Spleen (tissue), 11 donors: ENCODE results near the gene HNF1A. TPM values are rescaled to one million over a fixed set of nuclear protein-coding genes. Genes with fewer than 3 reads are reported as not detected.

Source experiments
- DNase-seq: peaks from one replicate; pipeline ENCODE4 v3.0.0-alpha.2; 2020
- H3K27ac ChIP-seq, 8 donors: fragments of 200-600 bp; sonication (generic) in 7 of 8; 1 replicate in 4 of 8; 2 replicates in 4 of 8; pipeline versions ENCODE4 v1.5.0 to v1.8.0; 2016 to 2021; ENCODE audit warnings: inconsistent platforms in 4 of 8, mild to moderate bottlenecking in 4 of 8, moderate library complexity in 1 of 8
- H3K27me3 ChIP-seq, 7 donors: fragments of 200-600 bp; sonication (generic) in 6 of 7; replicated peaks in 1 of 7; 1 replicate in 4 of 7; 2 replicates in 3 of 7; pipeline versions ENCODE4 v1.5.0 to v1.8.0; 2016 to 2021; ENCODE audit warnings: inconsistent platforms in 3 of 7, mild to moderate bottlenecking in 1 of 7
- H3K36me3 ChIP-seq, 6 donors: fragments of 200-600 bp; sonication (generic) in 5 of 6; 1 replicate in 4 of 6; 2 replicates in 2 of 6; pipeline versions ENCODE4 v1.5.0 to v1.8.0; 2016 to 2021; ENCODE audit warnings: inconsistent platforms in 2 of 6
- H3K4me1 ChIP-seq, 6 donors: fragments of 200-600 bp; sonication (generic) in 5 of 6; 1 replicate in 3 of 6; 2 replicates in 3 of 6; pipeline versions ENCODE4 v1.5.0 to v1.8.0; 2016 to 2021; ENCODE audit warnings: inconsistent platforms in 3 of 6
- H3K4me3 ChIP-seq, 8 donors: fragments of 200-600 bp; sonication (generic) in 7 of 8; 1 replicate in 4 of 8; 2 replicates in 4 of 8; pipeline versions ENCODE4 v1.5.0 to v1.8.0; 2016 to 2021; ENCODE audit warnings: inconsistent platforms in 4 of 8, mild to moderate bottlenecking in 4 of 8, moderate library complexity in 2 of 8
- H3K9me3 ChIP-seq, 8 donors: fragments of 200-600 bp; sonication (generic) in 7 of 8; 1 replicate in 4 of 8; 2 replicates in 4 of 8; pipeline versions ENCODE4 v1.5.0 to v1.8.0; 2016 to 2021; ENCODE audit warnings: inconsistent platforms in 4 of 8
- CTCF ChIP-seq, 11 experiments: fragments of 200-600 bp in 7 of 11; fragments of 450-650 bp in 4 of 11; sonication (generic) in 4 of 11; IDR thresholded peaks in 8 of 11; conservative IDR thresholded peaks in 3 of 11; 1 replicate in 7 of 11; 2 replicates in 4 of 11; pipeline versions ENCODE4 v1.4.0 to v1.8.0; 2016 to 2021; ENCODE audit warnings: antibody characterized with exemption in 11 of 11, inconsistent platforms in 4 of 11, mild to moderate bottlenecking in 1 of 11
- POLR2A ChIP-seq, 3 donors: fragments of 450-650 bp; IDR thresholded peaks; one replicate each; pipeline ENCODE4 v1.5.1; 2017; ENCODE audit warnings: antibody characterized with exemption in 3 of 3, mild to moderate bottlenecking in 1 of 3
- POLR2AphosphoS5 ChIP-seq, 3 donors: sonication (generic); formaldehyde crosslinking; IDR thresholded peaks; one replicate each; pipeline ENCODE4 v1.5.1; 2017; ENCODE audit warnings: antibody characterized with exemption in 3 of 3
- WGBS, 5 donors: extraction: QIAGEN DNeasy Blood & Tissue Kit in 3 of 5; methylation state at CpG; one replicate each; pipeline versions ENCODE4 v1.1.5 to v1.1.7; 2013 to 2018; 5-methylcytosine and 5-hydroxymethylcytosine counted together
- intact Hi-C: fragments of 100-400 bp; cut with DNase I; formaldehyde crosslinking; loops from one replicate; pipeline ENCODE4 v1.15.0; 2023; ENCODE audit warnings: low total_unique reads
- polyA plus RNA-seq, 3 donors: library from polyadenylated mRNA; stranded (reverse); fragments of 200-250 nt; gene quantifications; one replicate each; pipeline ENCODE4 v1.2.1, GENCODE V29; 2013
- total RNA-seq, 7 donors: library from RNA; depleted of rRNA in 3 of 7; stranded (reverse); fragments of >200 nt in 3 of 7; fragmentation: NEBNext Ultra II Directional in 4 of 7; extraction: Animal tissue kit (Norgen Biotek cat#: 25700) in 4 of 7; gene quantifications; one replicate each; pipeline versions ENCODE4 v1.1.0 to v1.2.1, GENCODE V29; 2016 to 2021
- donor health status: healthy with polysubstance abuse.
- donor health status: DM: no; HTN: no; CAD: no; lungs with moderate emphysema.
- donor health status: DM: no; HTN: no; CAD: no.
- donor health status: Bipolar disorder and iron deficiency.
- donor health status: healthy.
- donor health status: DM: no; HTN: no; CAD: no.
- donor health status: DM: yes; HTN: yes; CAD: no.

Gene HNF1A
- total and polyA plus RNA-seq, 10 donors: not detected

DNA sequence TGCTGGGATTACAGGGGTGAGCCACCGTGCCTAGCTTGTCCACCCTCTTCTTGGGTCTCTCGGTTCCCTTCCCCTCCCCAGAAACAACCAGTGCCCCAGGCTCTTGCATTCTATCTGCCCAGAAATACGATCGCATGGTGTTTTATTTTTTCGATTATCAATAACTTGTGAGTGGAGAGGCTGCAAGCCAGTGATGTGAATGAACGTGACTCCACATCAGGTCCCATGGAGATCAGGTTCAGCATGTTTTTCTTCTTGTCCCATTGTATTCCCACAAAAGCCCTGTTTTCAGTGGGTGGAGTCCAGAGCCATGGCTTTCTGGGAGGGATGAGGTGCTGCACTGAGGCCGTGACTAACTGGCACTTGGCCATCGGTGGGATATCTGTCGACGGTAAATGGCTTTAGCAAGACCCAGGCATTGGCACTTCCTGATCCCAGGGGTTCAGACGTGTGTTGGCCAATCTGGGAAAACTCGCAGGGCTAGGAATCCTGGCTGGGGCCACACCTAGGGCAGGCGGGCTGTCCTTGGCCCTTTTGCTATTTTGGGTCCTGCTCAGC lies 12.7 kb upstream of the HNF1A start:
- Histone ChIP-seq H3K36me3 (no peaks in the 10 kb centered on the region), H3K4me1 (no peaks in the 10 kb centered on the region), H3K27ac (no peak overlapping the region), H3K9me3 (no peaks in the 10 kb centered on the region), H3K4me3 (no peak overlapping the region), H3K27me3 (no peaks in the 10 kb centered on the region)
- intact Hi-C loops: loop anchor here (10.0 kb wide), 1 partner anchor 241 kb away; the partner anchor contains the start of gene ACADS
- no peak for DNase-seq
- TF ChIP-seq POLR2A (IDR thresholded peaks at IDR 0.05) (no peak), CTCF (IDR thresholded peaks at IDR 0.05 in 8 of 11, conservative IDR thresholded peaks at IDR 0.05 in 3 of 11) (no peak), POLR2AphosphoS5 (IDR thresholded peaks at IDR 0.05) (no peak)
- WGBS, 5 donors: 70 to 83% (median 77%) methylated on average over 12 to 13 of the region's 13 CpGs

- intact Hi-C loops: loop anchor here (5.0 kb wide), 1 partner anchor 323 kb away; no protein-coding TSS in a partner anchor
- no peak for DNase-seq
- Histone ChIP-seq H3K36me3 (no peaks in the 10 kb centered on the region), H3K4me1 (peaks cover 0 to 16% (median 10%) of the 10 kb centered on the region in 6 donors), H3K27me3 (no peaks in the 10 kb centered on the region), H3K27ac (no peak overlapping the region), H3K4me3 (no peak overlapping the region), H3K9me3 (no peaks in the 10 kb centered on the region)
- TF ChIP-seq POLR2AphosphoS5 (IDR thresholded peaks at IDR 0.05) (no peak), CTCF (IDR thresholded peaks at IDR 0.05 in 8 of 11, conservative IDR thresholded peaks at IDR 0.05 in 3 of 11) (no peak), POLR2A (IDR thresholded peaks at IDR 0.05) (no peak)
- WGBS, 5 donors: 77 to 84% (median 79%) methylated on average over 3 of the region's 3 CpGs
These were observed 8.0 kb upstream of the HNF1A start for GRCh38 chr12:120970310-120970709.

- 31 to 37% (median 34%) methylated on average over 13 of the region's 13 CpGs for WGBS, 5 donors
- TF ChIP-seq POLR2AphosphoS5 (IDR thresholded peaks at IDR 0.05) (peak in 1 of 3 donors; percentile 42), CTCF (IDR thresholded peaks at IDR 0.05 in 8 of 11, conservative IDR thresholded peaks at IDR 0.05 in 3 of 11) (peak; percentile 59 to 90 (median 75)), POLR2A (IDR thresholded peaks at IDR 0.05) (no peak)
- H3K4me3 ChIP-seq: no peak overlapping the region
- DNase-seq: no peak
- H3K9me3 ChIP-seq: no peaks in the 10 kb centered on the region
- no peaks in the 10 kb centered on the region for H3K36me3 ChIP-seq
- peaks cover 0 to 16% (median 10%) of the 10 kb centered on the region in 6 donors for H3K4me1 ChIP-seq
- intact Hi-C loops: loop anchor here (5.0 kb wide), 1 partner anchor 324 kb away; no protein-coding TSS in a partner anchor
- peak overlapping the region in 1 of 8 donors; percentile 17 for H3K27ac ChIP-seq
- H3K27me3 ChIP-seq: no peaks in the 10 kb centered on the region
These were observed 6.8 kb upstream of the HNF1A start for GRCh38 chr12:120971299-120972180.
